ENCODE data around the gene KSR1.
A peak's percentile ranks its signal among the peaks of the same experiment; 100 is the strongest.
"Not testable (repeated sequence)": the region's sequence is repeated elsewhere in the genome, so short reads cannot be mapped to it uniquely, and the experiment has no call there.

Gene KSR1

DNA sequence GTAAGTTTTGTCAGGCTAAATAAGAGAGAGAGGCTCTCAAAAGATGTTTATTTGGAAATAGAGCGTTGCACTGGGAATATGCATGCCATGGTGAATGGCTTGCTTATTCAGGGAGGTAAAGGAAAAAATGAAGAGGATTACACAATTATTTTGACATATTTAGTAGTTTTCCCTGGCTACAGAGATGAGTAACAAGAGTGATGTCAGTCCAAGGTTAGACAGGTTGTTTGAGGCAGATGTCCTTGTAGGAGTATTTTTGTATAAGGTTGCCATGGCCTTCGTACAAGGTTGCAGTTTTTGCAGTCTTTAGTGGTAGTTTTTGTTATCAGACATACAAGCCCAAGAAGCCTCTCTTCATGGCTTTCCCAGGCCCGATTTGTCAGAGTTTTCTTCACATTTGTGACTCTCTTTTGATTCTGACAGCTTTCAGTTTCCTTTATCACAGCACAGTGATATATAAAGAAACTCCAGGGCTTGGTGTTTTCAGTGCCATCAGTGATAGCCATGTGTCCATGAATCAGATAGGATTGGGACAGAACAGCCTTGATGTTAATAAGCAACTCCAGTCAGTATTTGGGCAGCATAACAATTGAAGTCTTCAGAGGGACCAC, 156.0 kb downstream of the KSR1 start:
- no peak for DNase-seq

DNA sequence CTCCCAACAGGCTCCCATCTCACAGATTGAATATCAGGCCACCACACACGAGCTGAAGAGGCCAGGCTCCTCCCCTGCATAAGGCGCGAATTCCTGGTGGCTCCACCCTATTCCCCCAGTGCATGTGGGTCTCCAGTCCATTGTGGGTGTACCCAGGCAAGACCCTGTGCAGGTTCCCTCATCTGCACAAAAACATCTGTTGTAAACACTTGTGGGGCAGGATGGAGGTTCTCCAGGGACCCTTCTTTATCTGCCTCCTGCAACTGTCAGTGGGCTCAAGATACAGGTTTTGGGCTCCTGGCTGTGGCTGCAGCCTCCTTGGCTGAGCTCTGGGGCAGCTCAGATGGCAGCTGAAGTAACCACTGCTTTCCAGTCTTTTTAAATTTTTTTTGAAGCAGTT, 157.2 kb downstream of the KSR1 start:
- DNase-seq, result no peak
- intact Hi-C loops (cut with DNase I), result no loop called here

More for the DNA sequence above, 156.0 kb downstream of the KSR1 start:
- intact Hi-C loops (cut with DNase I), result no loop called here

DNA sequence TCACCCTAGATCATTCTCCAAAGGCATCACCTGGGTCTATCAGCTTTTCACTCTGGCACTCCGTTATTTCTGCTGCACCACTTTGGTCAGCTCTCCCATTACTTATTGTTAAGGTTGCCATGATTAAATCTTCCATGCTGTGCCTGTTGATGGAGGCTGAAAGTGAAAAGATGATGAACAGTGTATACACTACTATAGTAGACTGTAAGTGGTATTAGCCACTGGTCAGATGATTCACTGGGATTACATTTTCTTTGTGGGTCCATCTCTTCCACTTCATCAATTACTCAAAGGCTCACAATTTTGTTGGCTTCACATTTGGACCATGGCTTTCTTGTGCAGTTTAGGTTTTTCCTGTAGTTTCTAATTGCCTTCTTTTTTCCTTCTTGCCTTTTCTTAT, 158.9 kb downstream of the KSR1 start:
- no peak for DNase-seq
- intact Hi-C loops (cut with DNase I), result no loop called here

DNA sequence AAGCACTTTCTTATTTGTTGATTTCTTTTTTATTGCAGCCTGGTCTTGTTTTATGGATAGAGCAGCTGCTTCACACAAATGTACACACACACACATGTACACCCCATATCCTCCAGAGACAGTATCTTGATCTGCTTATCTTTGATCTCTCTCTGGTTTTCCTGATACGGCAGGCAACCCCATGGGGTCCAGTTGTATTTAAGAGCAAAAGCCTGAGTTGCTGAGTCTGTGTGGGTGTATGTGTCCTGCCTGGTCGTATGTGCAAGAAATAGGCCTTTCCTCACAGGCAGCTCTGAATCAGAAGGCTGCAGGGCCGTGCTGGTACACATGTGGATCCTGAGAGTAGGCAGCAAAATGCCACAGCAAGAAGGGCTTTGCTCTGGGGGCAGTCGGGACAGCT, 160.2 kb downstream of the KSR1 start:
- intact Hi-C loops (cut with DNase I), result no loop called here
- DNase-seq, result no peak

DNA sequence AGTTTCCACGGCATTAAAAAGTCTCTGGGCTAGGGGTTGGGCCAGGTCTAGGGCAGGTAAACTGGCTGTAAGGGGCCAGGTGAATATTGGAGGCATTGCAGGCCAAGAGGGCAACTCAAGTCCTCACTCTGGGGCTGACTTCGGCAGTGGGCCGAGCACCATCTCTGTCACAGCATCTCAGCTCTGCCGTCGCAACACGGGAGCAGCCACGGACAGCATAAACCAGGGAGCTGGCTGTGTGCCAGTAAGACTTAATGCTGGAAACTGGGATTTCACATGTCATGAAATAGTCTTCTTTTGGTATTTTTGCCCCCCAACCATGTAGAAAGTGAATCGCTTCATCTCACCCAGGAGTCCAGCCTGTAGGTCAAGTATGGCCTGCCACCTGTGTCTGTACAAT, 162.2 kb downstream of the KSR1 start:
- no peak for DNase-seq
- intact Hi-C loops (cut with DNase I), result no loop called here

DNA sequence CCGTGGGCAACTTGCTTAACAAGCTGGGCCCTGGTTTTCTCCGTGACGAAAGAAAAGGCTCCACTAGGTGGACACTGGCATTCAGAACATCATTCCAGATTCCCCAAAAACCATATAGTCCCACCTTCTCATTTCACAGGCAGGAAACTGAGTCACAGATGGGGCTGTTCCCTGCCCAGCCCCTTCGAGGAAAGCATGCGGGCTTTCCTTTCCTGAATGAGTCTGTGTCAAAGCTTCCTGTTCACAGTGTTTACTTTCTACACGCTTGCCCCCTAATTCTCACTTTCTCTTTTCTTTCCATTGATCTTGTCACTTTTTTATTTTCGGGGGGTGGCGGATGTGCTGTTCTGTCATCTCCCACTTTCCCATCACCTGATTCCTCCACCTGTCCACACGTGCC, 164.5 kb downstream of the KSR1 start:
- DNase-seq, result no peak
- intact Hi-C loops (cut with DNase I), result no loop called here

DNA sequence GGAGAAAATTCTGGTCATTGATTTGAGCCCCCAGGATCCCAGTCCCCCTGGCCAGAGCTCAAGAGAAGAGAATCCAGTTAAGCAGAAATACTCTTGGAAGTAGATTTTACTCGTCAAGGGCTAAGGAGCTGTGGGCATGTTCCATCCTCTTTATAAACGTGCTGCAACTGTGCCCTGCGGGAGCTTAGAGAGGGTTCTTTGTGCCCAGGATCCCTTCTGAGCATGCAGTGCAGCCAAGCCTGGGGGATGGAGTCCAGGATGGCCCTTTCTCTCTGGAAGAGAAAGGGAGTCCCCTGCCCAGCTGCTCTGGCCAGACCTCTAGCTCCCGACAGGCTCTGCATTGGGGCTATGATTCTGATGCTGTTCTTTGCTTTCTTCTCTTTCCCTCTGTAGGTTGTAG, 165.3 kb downstream of the KSR1 start:
- intact Hi-C loops (cut with DNase I), result no loop called here
- DNase-seq, result peak in 3 of 10 donors; percentile 36 to 88 (median 39)

DNA sequence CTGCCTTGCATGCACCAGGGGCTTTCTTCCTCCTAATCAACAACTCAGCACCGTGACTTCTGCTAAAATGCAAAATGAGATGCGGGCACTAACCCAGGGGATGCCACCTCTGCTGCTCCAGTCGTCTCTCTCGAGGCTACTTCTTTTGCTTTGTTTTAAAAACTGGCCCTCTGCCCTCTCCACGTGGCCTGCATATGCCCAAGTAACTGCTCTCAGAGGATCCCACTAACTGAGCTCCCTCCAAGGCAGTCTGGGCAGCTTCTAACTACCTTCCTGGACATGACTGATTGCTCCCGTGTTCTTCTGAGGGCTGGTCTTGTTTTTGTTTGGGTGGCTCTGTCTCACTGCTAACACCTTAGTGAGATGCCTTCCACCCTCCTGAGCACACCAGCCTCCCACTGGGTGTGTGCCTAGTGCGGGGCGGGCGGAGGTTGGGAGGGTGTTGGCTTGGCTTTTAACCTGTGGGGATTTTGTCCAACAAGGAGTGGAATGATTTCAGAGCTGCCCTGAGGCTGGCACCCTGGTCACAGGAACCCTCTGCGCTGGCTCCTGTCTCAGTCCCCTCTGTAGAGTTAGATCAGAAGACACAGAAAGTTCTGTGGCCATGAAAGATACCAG, 165.8 kb downstream of the KSR1 start:
- no peak for DNase-seq
- intact Hi-C loops (cut with DNase I), result no loop called here

DNA sequence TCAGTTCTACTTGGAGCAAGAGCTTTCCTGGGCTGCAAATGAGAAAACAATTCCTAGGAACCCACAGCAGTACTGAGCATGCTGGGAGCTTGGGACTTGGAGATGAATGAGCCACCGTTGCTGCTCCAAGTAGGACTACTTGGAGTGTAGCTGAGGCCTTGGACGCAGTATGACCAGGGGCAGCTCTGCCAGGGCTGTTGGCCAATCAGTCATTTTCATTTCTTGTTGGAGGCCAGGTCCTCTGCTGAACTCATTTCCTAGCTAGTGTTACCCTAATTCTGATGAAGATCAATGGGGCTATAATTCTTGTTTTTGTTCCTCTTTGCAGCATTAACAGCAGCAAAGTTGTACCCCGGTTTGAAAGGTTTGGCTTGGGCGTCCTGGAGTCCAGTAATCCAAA, 166.7 kb downstream of the KSR1 start:
- intact Hi-C loops (cut with DNase I), result no loop called here
- no peak for DNase-seq

DNA sequence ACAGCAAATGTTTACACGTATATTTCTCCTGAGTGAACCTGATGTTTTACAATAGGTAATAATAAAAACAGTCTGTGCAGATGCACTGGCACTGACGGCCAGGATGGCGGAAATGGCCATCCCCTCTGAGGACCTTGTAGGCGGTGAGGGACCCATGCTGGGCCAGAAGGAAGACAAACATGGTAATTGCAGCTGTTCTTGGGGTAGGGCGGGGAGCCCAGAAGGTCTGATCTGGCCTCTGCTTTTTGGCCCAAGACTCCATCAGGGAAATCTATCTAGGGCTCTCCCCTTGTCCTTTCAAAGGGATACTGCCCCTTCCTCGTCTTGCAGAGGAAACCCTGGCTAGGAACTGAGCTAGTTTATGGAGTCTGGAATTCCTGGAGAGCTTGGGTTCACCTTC, 167.4 kb downstream of the KSR1 start:
- DNase-seq, result no peak

DNA sequence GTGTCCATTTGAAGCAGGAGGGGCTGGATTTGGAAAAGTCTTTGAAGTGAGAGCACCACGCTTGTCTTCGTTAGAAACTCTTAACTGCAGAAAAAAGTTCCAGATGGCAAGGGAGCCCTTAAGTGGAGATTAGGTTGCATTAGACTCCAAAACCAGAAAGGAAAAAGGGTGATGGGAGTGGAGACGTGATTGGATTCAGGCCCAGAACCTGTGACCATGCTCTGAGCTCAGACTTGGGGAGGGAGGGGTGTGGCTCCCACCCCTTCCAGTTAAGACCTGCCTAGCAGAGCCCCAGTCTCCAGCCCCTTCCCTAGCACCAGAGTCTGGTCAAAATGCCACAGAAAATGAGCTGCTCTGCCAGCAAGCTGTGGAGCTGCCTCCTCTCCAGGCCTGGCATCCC, 168.3 kb downstream of the KSR1 start:
- no peak for DNase-seq
- intact Hi-C loops (cut with DNase I), result no loop called here

More for the DNA sequence above, 167.4 kb downstream of the KSR1 start:
- intact Hi-C loops (cut with DNase I), result no loop called here

DNA sequence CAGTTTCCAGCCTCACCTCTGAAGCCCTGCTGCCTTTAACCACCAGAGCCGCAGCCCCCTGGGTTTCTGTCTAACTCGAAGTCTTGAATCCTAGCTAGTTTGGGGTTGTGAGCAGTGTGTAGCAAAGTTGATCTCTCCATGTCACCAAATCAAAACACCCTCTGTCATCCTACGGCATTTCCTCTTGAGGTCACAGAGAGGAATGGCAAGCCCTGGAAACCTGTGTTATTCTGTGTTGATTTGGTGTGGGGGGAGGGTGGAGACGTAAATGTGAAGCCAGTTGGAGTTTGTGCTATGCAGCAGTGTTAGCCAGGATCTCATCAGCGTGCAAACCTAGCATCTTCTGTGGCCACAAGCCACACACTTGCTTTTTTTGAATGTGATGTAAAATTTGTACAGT, 169.6 kb downstream of the KSR1 start:
- intact Hi-C loops (cut with DNase I), result no loop called here
- DNase-seq, result no peak

DNA sequence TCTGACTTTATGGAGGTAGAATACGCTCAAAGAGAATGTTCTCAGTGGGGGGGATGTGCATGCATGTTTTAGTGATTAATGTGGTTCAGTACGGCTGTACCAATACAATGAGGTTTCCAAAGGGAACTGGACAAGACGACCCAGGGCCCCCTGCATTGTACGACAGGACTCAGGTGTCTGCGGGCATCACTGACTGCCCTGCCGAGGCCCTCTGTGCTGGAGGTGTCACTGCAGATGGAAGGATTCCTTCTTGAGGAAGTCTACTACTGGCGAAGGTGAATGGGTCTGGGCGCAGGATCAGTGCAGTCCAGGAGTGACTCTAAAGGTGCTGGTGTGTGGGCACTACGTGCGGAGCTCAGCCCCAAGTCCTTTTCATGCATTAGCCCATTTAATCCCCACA, 171.3 kb downstream of the KSR1 start:
- DNase-seq, result no peak
- intact Hi-C loops (cut with DNase I), result no loop called here

DNA sequence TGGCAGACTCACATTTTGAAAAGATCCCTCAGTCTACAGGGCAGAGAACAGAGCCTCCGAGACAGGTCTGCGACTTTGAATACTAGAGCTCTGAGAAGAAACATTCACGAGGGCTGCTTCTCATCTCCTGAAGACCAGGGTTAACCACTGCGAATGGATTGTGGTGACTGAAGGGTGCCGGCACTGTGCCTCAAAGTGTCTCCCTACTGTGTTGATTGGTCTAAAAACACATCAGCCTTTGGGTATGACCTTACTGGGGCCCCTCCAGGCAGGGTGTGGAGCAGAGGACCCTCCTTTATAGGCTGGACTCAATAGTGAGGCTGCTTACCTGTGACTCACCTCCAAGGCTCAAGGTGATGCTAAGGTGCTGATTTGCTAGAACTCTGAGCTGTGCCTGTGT, 172.1 kb downstream of the KSR1 start:
- no peak for DNase-seq
- intact Hi-C loops (cut with DNase I), result no loop called here

DNA sequence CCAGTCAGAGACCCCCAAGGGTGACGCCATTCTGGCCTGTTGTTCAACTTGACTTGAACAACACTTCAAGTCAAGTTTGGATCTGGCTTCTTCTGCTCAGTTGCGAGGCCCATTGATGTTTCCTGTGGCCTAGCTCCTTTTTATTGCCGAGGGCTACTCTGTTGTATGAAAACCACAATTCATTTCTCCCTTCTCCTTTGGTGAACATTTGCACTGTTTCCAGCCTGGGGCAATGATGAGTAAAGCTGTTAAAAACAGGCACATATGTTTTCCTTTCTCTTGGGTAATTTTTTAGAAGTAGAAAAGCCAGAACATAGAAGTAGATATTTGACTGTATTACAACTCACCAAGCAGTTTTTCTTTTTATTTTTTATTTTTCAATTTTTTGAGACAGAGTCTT, 173.0 kb downstream of the KSR1 start:
- intact Hi-C loops (cut with DNase I); DNase-seq: not testable (repeated sequence)

DNA sequence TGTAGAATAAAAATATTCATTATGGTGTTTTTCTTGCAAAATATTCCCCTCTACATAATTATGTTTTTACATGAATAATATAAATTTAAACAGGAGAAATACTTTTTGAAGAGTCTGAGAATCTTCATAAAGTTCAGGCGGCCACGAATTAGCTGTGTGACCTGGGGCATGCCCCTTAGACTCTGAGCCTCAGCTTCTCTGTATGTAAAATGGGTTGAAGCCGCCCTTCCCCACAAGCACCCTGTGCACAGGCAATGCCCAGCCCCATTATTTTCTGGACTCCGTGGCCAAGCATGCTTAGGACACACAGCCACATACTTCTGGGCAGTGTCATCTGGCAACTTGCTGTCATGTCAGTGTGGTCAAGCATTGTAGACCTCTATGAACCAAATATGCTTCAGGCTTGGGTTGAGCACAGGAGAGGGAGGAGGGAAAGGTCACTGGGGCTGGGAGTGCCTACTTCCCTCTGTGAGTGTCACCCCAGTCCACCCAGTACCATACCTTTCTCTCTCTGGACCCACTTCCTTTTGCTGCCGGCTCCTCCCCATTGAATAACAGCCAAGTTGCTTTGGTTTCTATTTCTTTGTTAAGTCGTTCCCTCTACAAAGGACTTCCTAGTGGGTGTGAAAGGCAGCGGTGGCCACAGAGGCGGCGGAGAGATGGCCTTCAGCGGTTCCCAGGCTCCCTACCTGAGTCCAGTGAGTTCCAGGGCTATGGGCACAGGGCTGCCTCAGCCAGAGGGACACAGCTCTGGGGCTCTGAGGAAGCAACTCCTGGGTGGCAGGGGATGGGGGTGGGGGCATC, 174.6 kb downstream of the KSR1 start, which contains the start of gene LGALS9:
TSS of gene LGALS9 (plus strand) at position 582 of the 804 bp plus-strand sequence. CDS start at position 660, 78 bp downstream.
- DNase-seq, result no peak

DNA sequence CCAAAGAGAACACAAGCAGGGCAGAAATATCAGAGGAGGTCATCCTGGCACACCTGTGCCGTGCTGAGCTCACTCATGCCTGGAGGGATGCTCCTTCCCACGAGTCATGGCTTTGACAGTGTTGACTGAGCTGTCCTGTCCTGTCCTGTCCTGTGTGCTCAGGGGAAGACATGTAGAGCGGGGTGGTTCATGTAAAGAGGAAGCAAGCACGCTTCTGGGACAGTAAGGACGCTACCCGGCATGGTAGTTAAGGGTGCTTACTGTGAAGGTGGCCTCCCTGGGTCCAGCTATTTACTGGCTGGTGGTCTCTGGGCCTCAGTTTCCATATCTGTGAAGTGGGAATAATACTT, 175.1 kb downstream of the KSR1 start:
- no peak for DNase-seq
- intact Hi-C loops (cut with DNase I), result no loop called here

More for the DNA sequence above, 174.6 kb downstream of the KSR1 start, which contains the start of gene LGALS9:
- intact Hi-C loops (cut with DNase I), result no loop called here

DNA sequence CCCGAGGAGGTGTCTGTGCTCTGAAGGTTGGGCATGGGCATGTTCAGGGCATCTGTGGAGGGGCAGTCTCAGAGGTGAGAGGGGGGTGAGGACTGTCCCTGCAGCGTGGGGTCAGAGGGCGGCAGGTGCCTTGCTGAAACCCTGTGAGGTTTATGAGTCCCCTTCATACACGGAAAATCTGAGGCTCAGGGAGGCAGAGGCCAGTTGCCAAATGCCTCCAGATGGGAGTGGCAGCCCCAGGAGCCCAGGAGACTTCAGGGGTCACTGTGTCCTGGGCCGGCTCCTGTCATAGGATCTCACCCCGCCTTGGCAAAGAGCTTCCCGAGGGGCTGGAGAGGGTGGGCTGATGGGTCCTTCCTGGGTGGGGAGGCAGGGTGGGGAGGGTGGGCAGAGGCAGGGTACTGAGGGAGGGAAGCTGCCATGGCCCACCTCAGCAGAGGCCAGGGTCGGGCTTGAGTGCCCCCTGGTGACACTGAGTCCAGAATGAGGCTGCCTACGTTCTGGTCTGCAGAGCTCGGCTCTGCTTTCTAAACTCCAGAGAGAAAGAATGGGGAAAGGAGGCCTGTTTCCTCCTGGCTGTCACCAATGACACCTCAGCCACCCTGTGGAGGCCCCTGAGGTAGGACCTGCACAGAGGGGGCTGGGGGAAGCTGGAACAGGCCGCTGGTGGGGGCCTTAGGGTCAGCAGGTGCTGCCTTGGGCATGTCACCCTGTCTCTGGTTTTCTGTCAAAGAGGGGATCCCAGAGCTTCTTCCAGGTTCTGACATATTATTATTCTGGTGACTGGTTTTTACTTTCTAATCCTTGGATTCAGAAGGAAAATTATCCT, 175.9 kb downstream of the KSR1 start:
- intact Hi-C loops (cut with DNase I), result no loop called here
- no peak for DNase-seq

DNA sequence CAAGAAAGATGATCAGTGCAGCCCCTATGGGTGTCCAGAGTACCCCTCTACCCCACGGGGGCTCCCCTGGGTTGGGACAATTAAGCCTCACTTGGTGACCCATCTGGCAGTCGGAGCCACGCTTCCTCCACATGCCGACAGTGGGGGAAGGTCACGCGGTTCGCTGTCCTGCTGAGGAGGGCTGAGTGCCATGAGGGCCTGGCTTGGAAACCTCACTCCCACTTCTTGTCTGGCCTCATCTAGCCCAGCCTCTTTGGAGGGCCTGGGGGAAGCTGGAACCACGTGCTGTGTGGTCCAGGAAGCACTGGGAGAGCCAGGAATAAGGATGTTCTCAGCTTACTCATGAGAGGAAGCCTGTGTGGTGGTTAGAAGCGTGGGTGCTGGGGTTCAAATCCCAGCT, 176.5 kb downstream of the KSR1 start:
- intact Hi-C loops (cut with DNase I), result not testable (repeated sequence)
- DNase-seq, result peak in 9 of 10 donors; percentile 49 to 93 (median 58)

DNA sequence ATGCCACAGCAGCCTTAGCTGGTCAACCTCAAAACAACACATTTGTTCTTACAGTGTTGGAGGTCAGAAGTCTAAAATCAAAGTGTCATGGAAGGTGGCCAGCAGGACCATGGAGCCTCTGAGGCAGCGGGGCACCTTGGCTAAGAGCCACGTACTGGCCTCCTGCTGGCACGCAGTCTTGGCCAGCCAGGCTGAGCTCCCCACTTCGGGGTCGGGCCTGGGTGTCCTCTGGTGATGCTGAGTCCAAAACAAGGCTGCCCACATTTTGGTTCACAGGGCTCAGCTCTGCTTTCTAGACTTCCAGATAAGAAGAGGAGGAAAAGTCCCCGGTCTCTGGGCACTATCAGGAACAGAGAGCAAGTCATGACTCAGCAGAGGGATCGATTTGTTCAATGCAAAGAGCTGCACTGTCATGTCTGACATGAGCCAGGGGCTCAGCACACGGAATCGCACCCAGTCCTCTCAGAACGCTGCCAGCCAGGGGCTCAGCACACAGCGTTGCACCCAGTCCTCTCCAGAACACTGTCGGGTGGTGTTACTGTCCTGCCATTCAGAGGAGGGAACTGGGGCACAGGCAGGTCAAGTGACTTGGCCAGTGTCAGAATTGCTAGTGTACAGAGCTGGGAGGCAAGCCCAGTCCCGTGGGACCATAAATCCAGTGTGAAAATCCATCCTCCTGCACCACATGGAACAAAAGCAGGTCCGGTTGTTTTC, 177.2 kb downstream of the KSR1 start:
- no peak for DNase-seq
- intact Hi-C loops (cut with DNase I), result no loop called here

Data from posterior cingulate gyrus (tissue), 11 donors.